ENCODE data around the gene ABHD17C. TPM values are rescaled to one million over a fixed set of nuclear protein-coding genes. Genes with fewer than 3 reads are reported as not detected.

Gene ABHD17C
- total and polyA plus RNA-seq, 2 of the 8 experiments (the other 6 are each of a cell fraction or from before 2014, with no cell fraction given), result 20.2 to 29.8 TPM

GRCh38 chr15:80699981-80700380, 4.9 kb downstream of the ABHD17C start (continued):
- no peak for TF ChIP-seq EZH2 (IDR thresholded peaks at IDR 0.05; ENCODE audit: low read depth, low read length, severe bottlenecking)
- no peak for TF ChIP-seq POU5F1 (IDR thresholded peaks at IDR 0.05; ENCODE audit: low read depth, low read length)
- TF ChIP-seq POLR2AphosphoS5 (IDR thresholded peaks at IDR 0.05; ENCODE audit: low read depth, low read length), result no peak

All from H1 (cell line).